SK-N-MC (cell line): ENCODE data around the gene CYB5A.

Experiments
- EZH2 ChIP-seq: fragments of 200-600 bp; sonication (generic); IDR thresholded peaks from one replicate; pipeline ENCODE4 v1.6.1; 2017; ENCODE audit warnings: antibody characterized with exemption
- POLR2AphosphoS5 ChIP-seq: IDR thresholded peaks from 2 replicates; pipeline ENCODE4 v1.6.1; 2012; ENCODE audit warnings: mild to moderate bottlenecking, low read depth, low read length, borderline replicate concordance

- no peak for TF ChIP-seq EZH2
- TF ChIP-seq POLR2AphosphoS5 = no peak
These were observed 27.3 kb downstream of the CYB5A start for GRCh38 chr18:74264303-74265020.
